Esophagus muscularis mucosa (tissue), 4 donors: Measurements from ENCODE around the gene XCL2. TPM values are rescaled to one million over a fixed set of nuclear protein-coding genes. Genes with fewer than 3 reads are reported as not detected.

Experiments used
- DNase-seq: peaks from one replicate; pipeline ENCODE4 v3.0.0-alpha.2; 2017; ENCODE audit errors: extremely low spot score
- H3K27ac ChIP-seq, 4 donors: fragments of 200-600 bp; sonication (generic); replicated peaks in 1 of 4; 1 replicate in 3 of 4; 2 replicates in 1 of 4; pipeline ENCODE4 v1.5.1; 2016 to 2019; ENCODE audit warnings: mild to moderate bottlenecking in 1 of 4
- H3K27me3 ChIP-seq, 4 donors: fragments of 200-600 bp; sonication (generic); one replicate each; pipeline versions ENCODE4 v1.5.1 to v1.6.0; 2016 to 2019
- H3K36me3 ChIP-seq, 4 donors: fragments of 200-600 bp; sonication (generic); one replicate each; pipeline ENCODE4 v1.5.1; 2016 to 2019
- H3K4me1 ChIP-seq, 4 donors: fragments of 200-600 bp; sonication (generic); one replicate each; pipeline ENCODE4 v1.5.1; 2016 to 2019
- H3K4me3 ChIP-seq, 4 donors: fragments of 200-600 bp; sonication (generic); 1 replicate in 2 of 4; 2 replicates in 2 of 4; pipeline ENCODE4 v1.5.1; 2016 to 2019; ENCODE audit warnings: mild to moderate bottlenecking in 4 of 4, moderate library complexity in 1 of 4
- H3K9me3 ChIP-seq, 4 donors: fragments of 200-600 bp; sonication (generic); 1 replicate in 3 of 4; 2 replicates in 1 of 4; pipeline ENCODE4 v1.5.1; 2016 to 2019
- CTCF ChIP-seq, 3 experiments: fragments of 200-600 bp in 2 of 3; fragments of 450-650 bp in 1 of 3; sonication (generic) in 2 of 3; IDR thresholded peaks; one replicate each; pipeline ENCODE4 v1.5.1; 2017 to 2019; ENCODE audit warnings: antibody characterized with exemption in 3 of 3, mild to moderate bottlenecking in 2 of 3, moderate library complexity in 1 of 3
- EP300 ChIP-seq: sonication (generic); formaldehyde crosslinking; IDR thresholded peaks from one replicate; pipeline ENCODE4 v1.6.1; 2017; ENCODE audit warnings: antibody characterized with exemption
- POLR2A ChIP-seq: fragments of 450-650 bp; IDR thresholded peaks from one replicate; pipeline ENCODE4 v1.6.1; 2017; ENCODE audit warnings: antibody characterized with exemption, moderate library complexity, mild to moderate bottlenecking, low read depth
- POLR2AphosphoS5 ChIP-seq, 2 donors: sonication (generic); formaldehyde crosslinking; IDR thresholded peaks; one replicate each; pipeline ENCODE4 v1.6.1; 2017; ENCODE audit warnings: antibody characterized with exemption in 2 of 2
- WGBS: methylation state at CpG from one replicate; pipeline ENCODE4 v1.1.5; 2018; 5-methylcytosine and 5-hydroxymethylcytosine counted together
- intact Hi-C: fragments of 100-400 bp; cut with DNase I; formaldehyde crosslinking; loops from one replicate; pipeline ENCODE4 v1.15.1; 2023
- total RNA-seq, 4 donors: library from RNA; depleted of rRNA; stranded (reverse); fragments of >200 nt; gene quantifications; one replicate each; pipeline versions ENCODE4 v1.1.0 to v1.2.1, GENCODE V29; 2016

The XCL2 gene
- total RNA-seq, 4 donors from 2014 or later = not detected

- H3K4me3 ChIP-seq = no peak overlapping the region
- intact Hi-C loops = no loop called here
- TF ChIP-seq POLR2AphosphoS5 (IDR thresholded peaks at IDR 0.05) (no peak), EP300 (no peak), POLR2A (no peak), CTCF (IDR thresholded peaks at IDR 0.05) (no peak)
- 80% methylated on average over 4 of the region's 4 CpGs for WGBS
- peaks cover 0 to 11% (median 5%) of the 10 kb centered on the region in 4 donors for H3K4me1 ChIP-seq
- H3K27me3 ChIP-seq = no peaks in the 10 kb centered on the region
- H3K27ac ChIP-seq = no peak overlapping the region
- no peaks in the 10 kb centered on the region for H3K9me3 ChIP-seq
- H3K36me3 ChIP-seq = no peaks in the 10 kb centered on the region
- DNase-seq = no peak
Measured at GRCh38 chr1:168520832-168521231, 23.0 kb downstream of the XCL2 start.

GRCh38 chr1:168520052-168520751, 23.6 kb downstream of the XCL2 start:
- H3K27ac ChIP-seq = no peak overlapping the region
- H3K4me1 ChIP-seq = peaks cover 0 to 11% (median 5%) of the 10 kb centered on the region in 4 donors
- no peaks in the 10 kb centered on the region for H3K9me3 ChIP-seq
- 72% methylated on average over 6 of the region's 6 CpGs for WGBS
- H3K36me3 ChIP-seq = no peaks in the 10 kb centered on the region
- intact Hi-C loops = no loop called here
- no peak overlapping the region for H3K4me3 ChIP-seq
- no peak for TF ChIP-seq CTCF (IDR thresholded peaks at IDR 0.05)
- no peak for TF ChIP-seq EP300
- TF ChIP-seq POLR2A = no peak
- TF ChIP-seq POLR2AphosphoS5 (IDR thresholded peaks at IDR 0.05) = no peak
- no peaks in the 10 kb centered on the region for H3K27me3 ChIP-seq
- DNase-seq = no peak

GRCh38 chr1:168518813-168519212, 25.0 kb downstream of the XCL2 start:
- 45% methylated on average over 1 of the region's 1 CpG for WGBS
- intact Hi-C loops = no loop called here
- TF ChIP-seq CTCF (IDR thresholded peaks at IDR 0.05) (no peak), POLR2A (no peak), POLR2AphosphoS5 (IDR thresholded peaks at IDR 0.05) (no peak), EP300 (no peak)
- no peaks in the 10 kb centered on the region for H3K27me3 ChIP-seq
- no peak overlapping the region for H3K27ac ChIP-seq
- no peaks in the 10 kb centered on the region for H3K36me3 ChIP-seq
- peaks cover 0 to 21% (median 14%) of the 10 kb centered on the region in 4 donors for H3K4me1 ChIP-seq
- no peaks in the 10 kb centered on the region for H3K9me3 ChIP-seq
- H3K4me3 ChIP-seq = no peak overlapping the region
- DNase-seq = no peak

GRCh38 chr1:168518201-168518689, 25.6 kb downstream of the XCL2 start:
- no peaks in the 10 kb centered on the region for H3K27me3 ChIP-seq
- TF ChIP-seq CTCF (IDR thresholded peaks at IDR 0.05) = no peak
- TF ChIP-seq POLR2A = no peak
- no peak for TF ChIP-seq EP300
- no peak for TF ChIP-seq POLR2AphosphoS5 (IDR thresholded peaks at IDR 0.05)
- WGBS = 78% methylated on average over 4 of the region's 4 CpGs
- no peak overlapping the region for H3K27ac ChIP-seq
- intact Hi-C loops = no loop called here
- no peaks in the 10 kb centered on the region for H3K36me3 ChIP-seq
- H3K9me3 ChIP-seq = no peaks in the 10 kb centered on the region
- DNase-seq = no peak
- no peak overlapping the region for H3K4me3 ChIP-seq
- peaks cover 0 to 27% (median 19%) of the 10 kb centered on the region in 4 donors for H3K4me1 ChIP-seq
